Measurements from ENCODE around the gene IGSF9B. TPM values are rescaled to one million over a fixed set of nuclear protein-coding genes. Genes with fewer than 3 reads are reported as not detected.

The IGSF9B gene
- total RNA-seq, 1 experiment from 2014 or later, result not detected

DNA sequence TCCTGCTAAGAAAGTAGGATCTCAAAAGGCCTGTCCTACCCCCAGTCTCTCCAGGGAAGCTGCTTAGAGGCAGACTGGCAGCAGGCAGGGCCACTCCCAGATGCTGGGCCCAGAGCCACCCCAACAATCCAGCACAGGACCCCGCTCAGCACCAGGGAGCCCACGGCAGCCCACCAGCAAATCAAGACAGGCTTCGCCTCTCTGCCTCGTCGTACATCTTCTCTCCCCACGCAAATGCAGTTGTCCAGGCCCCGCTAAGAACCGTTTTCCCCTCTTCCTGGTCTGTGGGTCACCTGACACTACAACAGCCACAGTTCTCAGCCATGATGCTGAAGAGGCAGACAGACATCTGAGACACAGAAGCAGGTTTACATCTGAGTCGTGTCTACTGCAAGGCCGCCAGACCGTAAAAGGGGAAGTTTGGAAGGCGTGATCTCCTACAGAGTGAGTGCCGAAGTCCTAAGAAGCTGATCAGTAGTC is 51.1 kb downstream of the IGSF9B start:
- Histone ChIP-seq H3K79me2 (ENCODE audit: low read depth) (no peaks in the 10 kb centered on the region), H3K27me3 (ENCODE audit: insufficient read depth, low read depth) (peaks cover 59% of the 10 kb centered on the region), H3F3A (ENCODE audit: insufficient read depth, low read depth) (no peaks in the 10 kb centered on the region), H3K36me3 (ENCODE audit: low read depth) (no peaks in the 10 kb centered on the region), H3K4me2 (no peak overlapping the region), H3K9me2 (ENCODE audit: insufficient read depth) (no peaks in the 10 kb centered on the region), H3K27ac (no peak overlapping the region), H3K4me3 (no peak overlapping the region), H3K4me1 (replicated peaks; ENCODE audit: insufficient read depth) (no peaks in the 10 kb centered on the region), H2AFZ (no peak overlapping the region), H4K20me1 (ENCODE audit: insufficient read depth) (no peaks in the 10 kb centered on the region), H3K9me3 (ENCODE audit: insufficient read depth, low read depth) (no peaks in the 10 kb centered on the region)
- intact Hi-C loops (cut with micrococcal nuclease; ENCODE audit: unreplicated experiment), result no loop called here
- no peak for TF ChIP-seq EZH2 (IDR thresholded peaks at IDR 0.05; ENCODE audit: low read depth)
- TF ChIP-seq, protein P1, sequence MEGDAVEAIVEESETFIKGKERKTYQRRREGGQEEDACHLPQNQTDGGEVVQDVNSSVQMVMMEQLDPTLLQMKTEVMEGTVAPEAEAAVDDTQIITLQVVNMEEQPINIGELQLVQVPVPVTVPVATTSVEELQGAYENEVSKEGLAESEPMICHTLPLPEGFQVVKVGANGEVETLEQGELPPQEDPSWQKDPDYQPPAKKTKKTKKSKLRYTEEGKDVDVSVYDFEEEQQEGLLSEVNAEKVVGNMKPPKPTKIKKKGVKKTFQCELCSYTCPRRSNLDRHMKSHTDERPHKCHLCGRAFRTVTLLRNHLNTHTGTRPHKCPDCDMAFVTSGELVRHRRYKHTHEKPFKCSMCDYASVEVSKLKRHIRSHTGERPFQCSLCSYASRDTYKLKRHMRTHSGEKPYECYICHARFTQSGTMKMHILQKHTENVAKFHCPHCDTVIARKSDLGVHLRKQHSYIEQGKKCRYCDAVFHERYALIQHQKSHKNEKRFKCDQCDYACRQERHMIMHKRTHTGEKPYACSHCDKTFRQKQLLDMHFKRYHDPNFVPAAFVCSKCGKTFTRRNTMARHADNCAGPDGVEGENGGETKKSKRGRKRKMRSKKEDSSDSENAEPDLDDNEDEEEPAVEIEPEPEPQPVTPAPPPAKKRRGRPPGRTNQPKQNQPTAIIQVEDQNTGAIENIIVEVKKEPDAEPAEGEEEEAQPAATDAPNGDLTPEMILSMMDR (conservative IDR thresholded peaks at IDR 0.05), result no peak
- no TSS peak for BruUV-seq (replicated peaks)
- CTCF ChIA-PET, result no interaction called here
- POLR2A ChIA-PET (ENCODE audit: unreplicated experiment), result no interaction called here
- no peak for DNase-seq

DNA sequence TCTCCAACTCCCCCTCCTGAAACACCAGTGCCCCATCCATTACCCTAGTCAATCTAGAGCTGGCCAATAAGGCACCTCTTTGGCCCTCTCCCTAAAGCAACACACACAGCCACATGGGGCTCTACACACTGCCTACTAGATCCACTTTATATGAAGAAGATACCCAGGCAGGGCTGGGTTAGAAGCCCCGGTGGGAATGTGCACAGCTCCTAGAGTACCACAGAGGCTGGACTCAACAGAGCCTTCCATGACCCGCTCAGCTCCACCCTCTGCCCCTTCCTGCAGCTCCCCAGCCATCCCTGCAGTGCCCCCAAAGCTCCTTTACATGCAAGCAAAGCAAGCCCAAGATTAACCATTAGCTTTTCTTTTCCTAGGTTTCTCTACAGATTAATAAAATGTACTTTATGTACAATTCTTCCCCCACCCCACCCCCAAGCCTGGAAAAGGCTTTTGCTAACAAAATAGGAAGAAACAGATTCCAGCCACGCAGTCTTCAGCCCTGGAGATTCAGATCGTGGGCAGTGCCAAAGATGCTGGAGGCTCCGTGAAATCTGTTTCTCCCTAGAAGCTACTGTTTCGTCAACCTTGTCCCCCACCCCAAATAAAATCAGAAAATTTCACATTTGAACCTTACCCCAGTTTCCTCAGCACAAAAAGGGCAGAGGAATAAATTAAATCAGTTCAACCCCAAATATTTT is 51.8 kb downstream of the IGSF9B start:
- no TSS peak for BruUV-seq (replicated peaks)
- intact Hi-C loops (cut with micrococcal nuclease; ENCODE audit: unreplicated experiment), result no loop called here
- Histone ChIP-seq H3K79me2 (ENCODE audit: low read depth) (no peaks in the 10 kb centered on the region), H3K4me1 (replicated peaks; ENCODE audit: insufficient read depth) (no peaks in the 10 kb centered on the region), H3K9me2 (ENCODE audit: insufficient read depth) (no peaks in the 10 kb centered on the region), H4K20me1 (ENCODE audit: insufficient read depth) (no peaks in the 10 kb centered on the region), H3K9me3 (ENCODE audit: insufficient read depth, low read depth) (no peaks in the 10 kb centered on the region), H3K27me3 (ENCODE audit: insufficient read depth, low read depth) (peaks cover 59% of the 10 kb centered on the region), H3K4me2 (no peak overlapping the region), H3F3A (ENCODE audit: insufficient read depth, low read depth) (no peaks in the 10 kb centered on the region), H3K36me3 (ENCODE audit: low read depth) (no peaks in the 10 kb centered on the region), H3K27ac (no peak overlapping the region), H2AFZ (no peak overlapping the region), H3K4me3 (no peak overlapping the region)
- TF ChIP-seq EZH2 (IDR thresholded peaks at IDR 0.05; ENCODE audit: low read depth), result no peak
- TF ChIP-seq, protein P1 (conservative IDR thresholded peaks at IDR 0.05), result no peak
- POLR2A ChIA-PET (ENCODE audit: unreplicated experiment), result no interaction called here
- DNase-seq, result no peak
- CTCF ChIA-PET, result no interaction called here

DNA sequence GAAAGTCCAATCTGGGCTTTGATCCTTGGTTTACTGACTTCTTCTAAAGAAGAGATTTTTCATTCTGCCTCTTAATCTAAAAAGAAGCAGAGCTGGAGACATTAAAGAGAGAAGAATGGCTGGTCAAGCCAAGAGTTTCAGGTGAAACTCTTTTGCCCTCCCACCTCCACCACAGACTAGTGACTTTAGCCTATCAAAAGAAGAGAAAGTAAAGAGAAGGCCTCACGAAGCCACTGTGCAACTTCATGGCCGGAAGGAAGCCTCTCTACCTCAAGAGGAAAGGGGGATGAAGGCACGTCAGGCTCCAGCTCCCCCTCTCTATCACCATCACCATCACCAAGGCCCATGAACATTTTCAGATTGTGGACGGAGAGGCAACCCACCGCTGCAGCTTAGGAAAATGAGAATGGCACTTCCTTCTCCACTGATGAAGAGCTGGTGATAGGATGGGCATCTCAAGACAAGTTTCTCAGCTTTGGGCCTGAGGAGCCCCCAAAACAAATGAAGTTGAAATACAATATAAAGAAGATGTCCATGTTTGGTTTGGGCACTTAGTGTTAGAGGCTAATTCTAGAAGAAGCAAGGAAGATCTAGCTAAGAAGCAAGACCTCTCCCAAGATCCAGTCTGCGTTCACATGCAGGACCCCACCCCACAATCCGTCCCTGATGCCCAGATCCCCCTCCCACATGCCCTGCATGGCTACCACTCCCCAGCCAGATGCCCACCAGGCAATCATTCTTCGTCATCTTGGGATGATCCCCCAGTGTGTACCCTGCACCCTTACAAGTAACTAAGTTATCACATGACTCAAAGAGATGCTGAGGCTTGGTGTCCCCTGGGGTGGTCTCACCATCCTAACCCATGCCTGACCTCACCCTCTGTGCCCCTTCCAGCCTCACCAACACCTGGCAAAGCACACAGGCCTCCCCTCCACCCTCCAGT is 52.6 kb downstream of the IGSF9B start:
- Histone ChIP-seq H3K9me3 (ENCODE audit: insufficient read depth, low read depth) (no peaks in the 10 kb centered on the region), H3K4me3 (no peak overlapping the region), H3K4me2 (no peak overlapping the region), H3K9me2 (ENCODE audit: insufficient read depth) (no peaks in the 10 kb centered on the region), H3K27me3 (ENCODE audit: insufficient read depth, low read depth) (peaks cover 59% of the 10 kb centered on the region), H3K27ac (no peak overlapping the region), H2AFZ (no peak overlapping the region), H3K79me2 (ENCODE audit: low read depth) (no peaks in the 10 kb centered on the region), H4K20me1 (ENCODE audit: insufficient read depth) (no peaks in the 10 kb centered on the region), H3K36me3 (ENCODE audit: low read depth) (no peaks in the 10 kb centered on the region), H3K4me1 (replicated peaks; ENCODE audit: insufficient read depth) (no peaks in the 10 kb centered on the region), H3F3A (ENCODE audit: insufficient read depth, low read depth) (no peaks in the 10 kb centered on the region)
- CTCF ChIA-PET, result no interaction called here
- intact Hi-C loops (cut with micrococcal nuclease; ENCODE audit: unreplicated experiment), result no loop called here
- POLR2A ChIA-PET (ENCODE audit: unreplicated experiment), result no interaction called here
- TF ChIP-seq, protein P1 (conservative IDR thresholded peaks at IDR 0.05), result no peak
- no peak for TF ChIP-seq EZH2 (IDR thresholded peaks at IDR 0.05; ENCODE audit: low read depth)
- BruUV-seq (replicated peaks), result no TSS peak
- no peak for DNase-seq

Data from PC-9 (cell line).